Measurements from ENCODE around the gene PGGT1B.
A peak's percentile ranks its signal among the peaks of the same experiment; 100 is the strongest.

The PGGT1B gene

GRCh38 chr5:115170929-115171510, 91.7 kb downstream of the PGGT1B start:
- Histone ChIP-seq H3K4me1 (ENCODE audit: low read length) (peaks cover 13% of the 10 kb centered on the region), H3K9me3 (ENCODE audit: insufficient read depth, low read length) (0 out of 2 replicates have a peak, but pooled peaks cover 9% of the 10 kb centered on the region), H3K27ac (ENCODE audit: low read length) (no peak overlapping the region), H3K4me2 (ENCODE audit: low read length) (peak overlapping the region; percentile 89), H3K79me2 (ENCODE audit: low read length) (peaks cover 31% of the 10 kb centered on the region), H3K36me3 (replicated peaks; ENCODE audit: low read depth, low read length) (peaks cover 20% of the 10 kb centered on the region), H3K4me3 (ENCODE audit: low read length) (peak overlapping the region; percentile 91), H4K20me1 (ENCODE audit: insufficient read depth, low read length) (no peaks in the 10 kb centered on the region), H2AFZ (ENCODE audit: low read depth, low read length) (peak overlapping the region; percentile 68), H3K27me3 (ENCODE audit: low read depth, low read length) (no peaks in the 10 kb centered on the region), H3K9ac (ENCODE audit: low read length) (peak overlapping the region; percentile 76)
- TF ChIP-seq CTCF (IDR thresholded peaks at IDR 0.05; ENCODE audit: low read depth, low read length), result no peak
- no peak for TF ChIP-seq EZH2phosphoT487 (IDR thresholded peaks at IDR 0.05; ENCODE audit: low read depth)

GRCh38 chr5:115170134-115170928, 92.3 kb downstream of the PGGT1B start:
- Histone ChIP-seq H3K36me3 (replicated peaks; ENCODE audit: low read depth, low read length) (peaks cover 27% of the 10 kb centered on the region), H3K4me3 (ENCODE audit: low read length) (peak overlapping the region; percentile 91), H3K79me2 (ENCODE audit: low read length) (peaks cover 38% of the 10 kb centered on the region), H3K27ac (ENCODE audit: low read length) (peak overlapping the region; percentile 39), H3K27me3 (ENCODE audit: low read depth, low read length) (no peaks in the 10 kb centered on the region), H4K20me1 (ENCODE audit: insufficient read depth, low read length) (no peaks in the 10 kb centered on the region), H3K4me2 (ENCODE audit: low read length) (peak overlapping the region; percentile 89), H2AFZ (ENCODE audit: low read depth, low read length) (peak overlapping the region; percentile 68), H3K9ac (ENCODE audit: low read length) (peak overlapping the region; percentile 76), H3K9me3 (ENCODE audit: insufficient read depth, low read length) (0 out of 2 replicates have a peak, but pooled peaks cover 10% of the 10 kb centered on the region), H3K4me1 (ENCODE audit: low read length) (peaks cover 13% of the 10 kb centered on the region)
- TF ChIP-seq CTCF (IDR thresholded peaks at IDR 0.05; ENCODE audit: low read depth, low read length) (no peak), EZH2phosphoT487 (IDR thresholded peaks at IDR 0.05; ENCODE audit: low read depth) (no peak)

GRCh38 chr5:115169487-115170133, 93.1 kb downstream of the PGGT1B start, which contains the start of gene TRIM36:
Gene TRIM36 (minus strand): TSS chr5:115169908. CDS start chr5:115169634, 274 bp downstream.
- Histone ChIP-seq H2AFZ (ENCODE audit: low read depth, low read length) (peak within 1 kb of the TSS; percentile 68), H3K27ac (ENCODE audit: low read length) (peak within 1 kb of the TSS; percentile 73), H3K9ac (ENCODE audit: low read length) (peak within 1 kb of the TSS; percentile 79), H3K27me3 (ENCODE audit: low read depth, low read length) (no peaks in the 10 kb centered on the region), H3K79me2 (ENCODE audit: low read length) (peaks cover 45% of the 10 kb centered on the region), H3K4me2 (ENCODE audit: low read length) (peak within 1 kb of the TSS; percentile 89), H3K9me3 (ENCODE audit: insufficient read depth, low read length) (0 out of 2 replicates have a peak, but pooled peaks cover 10% of the 10 kb centered on the region), H3K4me1 (ENCODE audit: low read length) (peaks cover 13% of the 10 kb centered on the region), H3K4me3 (ENCODE audit: low read length) (peak within 1 kb of the TSS; percentile 91), H4K20me1 (ENCODE audit: insufficient read depth, low read length) (no peaks in the 10 kb centered on the region), H3K36me3 (replicated peaks; ENCODE audit: low read depth, low read length) (peaks cover 33% of the 10 kb centered on the region)
- no peak for TF ChIP-seq EZH2phosphoT487 (IDR thresholded peaks at IDR 0.05; ENCODE audit: low read depth)
- no peak for TF ChIP-seq CTCF (IDR thresholded peaks at IDR 0.05; ENCODE audit: low read depth, low read length)

All from OCI-LY3 (cell line).